ENCODE results near the gene NRP1. TPM values are rescaled to one million over a fixed set of nuclear protein-coding genes. Genes with fewer than 3 reads are reported as not detected.
"Not testable (repeated sequence)": the region's sequence is repeated elsewhere in the genome, so short reads cannot be mapped to it uniquely, and the experiment has no call there.

Gene NRP1
- total RNA-seq (10 to 100 TPM; 55.0 to 55.6 TPM), polyA plus RNA-seq (10 to 100 TPM; 14.6 to 20.6 TPM)

- no peak for TF ChIP-seq YY1 (IDR thresholded peaks at IDR 0.05)
- TF ChIP-seq REST (IDR thresholded peaks at IDR 0.05): peak; percentile 8
- peak; percentile 36 for DNase-seq (ENCODE audit: low spot score)
- Histone ChIP-seq H3K36me3 (ENCODE audit: control insufficient read depth in 4 of 4, insufficient read depth in 3 of 4, low read depth in 1 of 4, low read length in 3 of 4) (peaks cover 0 to 8% (median 4%) of the 10 kb centered on the region in 4 donors), H3K27me3 (ENCODE audit: control insufficient read depth in 4 of 4, insufficient read depth in 4 of 4, low read length in 3 of 4) (no peaks in the 10 kb centered on the region), H3K9ac (ENCODE audit: low read depth in 1 of 2, low read length in 2 of 2) (peak within 1 kb of the TSS; percentile 95 to 98), H3K4me3 (ENCODE audit: low read depth in 1 of 3, low read length in 3 of 3) (peak within 1 kb of the TSS; percentile 92 to 99 (median 93)), H3K27ac (ENCODE audit: low read depth in 1 of 2, low read length in 2 of 2) (peak within 1 kb of the TSS; percentile 92 to 98), H3K4me1 (ENCODE audit: control insufficient read depth in 4 of 4, insufficient read depth in 4 of 4, low read length in 3 of 4) (peaks cover 2 to 53% (median 25%) of the 10 kb centered on the region in 4 donors), H3K9me3 (ENCODE audit: control insufficient read depth in 4 of 4, low read length in 3 of 4) (no peaks in the 10 kb centered on the region)
- under 1% methylated on average over 44 of the region's 44 CpGs for WGBS
Observed at GRCh38 chr10:33334153-33334804, at the start of gene NRP1. Gene NRP1 (minus strand): TSS chr10:33334667. CDS start chr10:33334382, 285 bp downstream.

DNA sequence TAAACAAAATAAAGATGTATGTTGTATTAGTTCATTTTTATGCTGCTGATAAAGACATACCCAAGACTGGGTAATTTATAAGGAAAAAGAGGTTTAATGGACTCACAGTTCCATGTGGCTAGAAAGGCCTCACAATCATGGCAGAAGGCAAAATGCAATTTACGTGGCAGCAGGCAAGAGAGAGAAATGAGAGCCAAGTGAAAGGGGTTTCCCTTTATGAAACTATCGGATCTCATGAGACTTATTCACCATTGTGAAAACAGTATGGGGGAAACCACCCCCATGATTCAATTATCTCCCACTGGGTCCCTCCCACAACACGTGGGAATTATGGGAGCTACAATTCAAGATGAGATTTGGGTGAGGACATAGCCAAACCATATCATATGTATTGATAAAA, 49.7 kb upstream of the NRP1 start:
- H3K9ac ChIP-seq (ENCODE audit: low read depth in 1 of 2, low read length in 2 of 2); H3K4me3 ChIP-seq (ENCODE audit: low read depth in 1 of 3, low read length in 3 of 3); H3K27me3 ChIP-seq (ENCODE audit: control insufficient read depth in 4 of 4, insufficient read depth in 4 of 4, low read length in 3 of 4); H3K27ac ChIP-seq (ENCODE audit: low read depth in 1 of 2, low read length in 2 of 2); DNase-seq (ENCODE audit: low spot score); H3K36me3 ChIP-seq (ENCODE audit: control insufficient read depth in 4 of 4, insufficient read depth in 3 of 4, low read depth in 1 of 4, low read length in 3 of 4); H3K9me3 ChIP-seq (ENCODE audit: control insufficient read depth in 4 of 4, low read length in 3 of 4): not testable (repeated sequence)
- WGBS: 86% methylated on average over 3 of the region's 3 CpGs
- peaks cover 0 to 13% (median 9%) of the 10 kb centered on the region in 4 donors for H3K4me1 ChIP-seq (ENCODE audit: control insufficient read depth in 4 of 4, insufficient read depth in 4 of 4, low read length in 3 of 4)

DNA sequence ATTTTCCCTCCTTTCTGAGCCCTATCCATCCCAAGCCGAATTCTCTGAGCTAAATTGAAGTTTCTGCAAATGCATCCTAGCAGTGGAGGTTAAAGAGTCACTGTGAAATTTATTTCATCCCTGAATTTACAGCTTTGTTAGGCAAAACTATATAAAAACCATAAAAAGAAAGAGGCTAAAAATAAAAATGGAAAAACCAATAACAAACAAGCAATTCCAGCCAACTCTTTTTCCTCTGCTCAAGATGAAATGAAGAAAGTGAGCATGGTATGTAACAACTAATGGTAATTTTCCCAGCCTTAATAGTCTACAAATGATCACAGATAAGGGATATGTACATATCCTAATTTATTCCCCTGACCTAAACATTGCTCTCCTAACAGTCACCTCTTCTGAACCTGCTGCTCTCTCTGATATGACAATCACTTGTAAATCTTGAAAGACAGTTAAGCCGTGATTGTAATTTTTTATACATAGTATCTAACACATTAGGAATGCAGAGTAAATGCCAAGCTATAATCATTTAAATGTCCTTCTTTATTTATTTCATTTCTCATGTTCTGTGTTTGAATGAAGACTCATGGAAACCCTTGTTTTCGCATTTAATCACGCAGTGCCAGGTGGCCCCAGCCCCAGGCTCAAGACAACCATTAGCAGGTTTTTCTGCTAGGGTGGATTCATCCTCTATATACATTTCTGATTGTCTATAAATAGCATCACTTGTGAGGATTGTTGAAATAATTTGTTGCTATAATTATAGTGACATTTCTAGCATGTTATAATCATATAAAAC, 48.6 kb upstream of the NRP1 start:
- DNase-seq (ENCODE audit: low spot score): no peak
- 91% methylated on average over 4 of the region's 4 CpGs for WGBS

More for the DNA sequence above, 48.6 kb upstream of the NRP1 start:
- Histone ChIP-seq H3K4me3 (ENCODE audit: low read depth in 1 of 3, low read length in 3 of 3) (no peak overlapping the region), H3K27me3 (ENCODE audit: control insufficient read depth in 4 of 4, insufficient read depth in 4 of 4, low read length in 3 of 4) (no peaks in the 10 kb centered on the region), H3K9ac (ENCODE audit: low read depth in 1 of 2, low read length in 2 of 2) (no peak overlapping the region), H3K9me3 (ENCODE audit: control insufficient read depth in 4 of 4, low read length in 3 of 4) (no peaks in the 10 kb centered on the region), H3K36me3 (ENCODE audit: control insufficient read depth in 4 of 4, insufficient read depth in 3 of 4, low read depth in 1 of 4, low read length in 3 of 4) (no peaks in the 10 kb centered on the region), H3K4me1 (ENCODE audit: control insufficient read depth in 4 of 4, insufficient read depth in 4 of 4, low read length in 3 of 4) (peaks cover 0 to 13% (median 9%) of the 10 kb centered on the region in 4 donors), H3K27ac (ENCODE audit: low read depth in 1 of 2, low read length in 2 of 2) (no peak overlapping the region)
- TF ChIP-seq SP1 (IDR thresholded peaks at IDR 0.05) (no peak), RXRA (IDR thresholded peaks at IDR 0.05) (no peak), NR2F2 (IDR thresholded peaks at IDR 0.05) (no peak), FOXA2 (IDR thresholded peaks at IDR 0.05) (no peak), TAF1 (conservative IDR thresholded peaks at IDR 0.05) (no peak), HNF4G (IDR thresholded peaks at IDR 0.05) (no peak), YY1 (IDR thresholded peaks at IDR 0.05) (no peak), GABPA (IDR thresholded peaks at IDR 0.05 in 1 of 2, conservative IDR thresholded peaks at IDR 0.05 in 1 of 2) (no peak)
- TF ChIP-seq, protein P1, sequence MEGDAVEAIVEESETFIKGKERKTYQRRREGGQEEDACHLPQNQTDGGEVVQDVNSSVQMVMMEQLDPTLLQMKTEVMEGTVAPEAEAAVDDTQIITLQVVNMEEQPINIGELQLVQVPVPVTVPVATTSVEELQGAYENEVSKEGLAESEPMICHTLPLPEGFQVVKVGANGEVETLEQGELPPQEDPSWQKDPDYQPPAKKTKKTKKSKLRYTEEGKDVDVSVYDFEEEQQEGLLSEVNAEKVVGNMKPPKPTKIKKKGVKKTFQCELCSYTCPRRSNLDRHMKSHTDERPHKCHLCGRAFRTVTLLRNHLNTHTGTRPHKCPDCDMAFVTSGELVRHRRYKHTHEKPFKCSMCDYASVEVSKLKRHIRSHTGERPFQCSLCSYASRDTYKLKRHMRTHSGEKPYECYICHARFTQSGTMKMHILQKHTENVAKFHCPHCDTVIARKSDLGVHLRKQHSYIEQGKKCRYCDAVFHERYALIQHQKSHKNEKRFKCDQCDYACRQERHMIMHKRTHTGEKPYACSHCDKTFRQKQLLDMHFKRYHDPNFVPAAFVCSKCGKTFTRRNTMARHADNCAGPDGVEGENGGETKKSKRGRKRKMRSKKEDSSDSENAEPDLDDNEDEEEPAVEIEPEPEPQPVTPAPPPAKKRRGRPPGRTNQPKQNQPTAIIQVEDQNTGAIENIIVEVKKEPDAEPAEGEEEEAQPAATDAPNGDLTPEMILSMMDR (IDR thresholded peaks at IDR 0.05; ENCODE audit: low read depth, low read length, missing input control): no peak
